GM03348 (cell line): ENCODE data around the gene PCDHA9.
"Not testable (repeated sequence)": the region's sequence is repeated elsewhere in the genome, so short reads cannot be mapped to it uniquely, and the experiment has no call there.

ENCODE experiments used
- DNase-seq: peaks from one replicate; pipeline ENCODE4 v3.0.0; 2012; ENCODE audit warnings: low spot score

The PCDHA9 gene

DNA sequence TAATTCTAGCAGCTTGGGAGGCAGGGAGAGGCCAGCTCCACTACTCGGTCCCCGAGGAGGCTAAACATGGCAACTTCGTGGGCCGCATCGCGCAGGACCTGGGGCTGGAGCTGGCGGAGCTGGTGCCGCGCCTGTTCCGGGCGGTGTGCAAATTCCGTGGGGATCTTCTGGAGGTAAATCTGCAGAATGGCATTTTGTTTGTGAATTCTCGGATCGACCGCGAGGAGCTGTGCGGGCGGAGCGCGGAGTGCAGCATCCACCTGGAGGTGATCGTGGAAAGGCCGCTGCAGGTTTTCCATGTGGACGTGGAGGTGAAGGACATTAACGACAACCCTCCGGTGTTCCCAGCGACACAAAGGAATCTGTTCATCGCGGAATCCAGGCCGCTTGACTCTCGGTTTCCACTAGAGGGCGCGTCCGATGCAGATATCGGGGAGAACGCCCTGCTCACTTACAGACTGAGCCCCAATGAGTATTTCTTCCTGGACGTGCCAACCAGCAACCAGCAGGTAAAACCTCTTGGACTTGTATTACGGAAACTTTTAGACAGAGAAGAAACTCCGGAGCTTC, 13.7 kb upstream of the PCDHA9 start:
- not testable (repeated sequence) for DNase-seq

- no peak for DNase-seq
These were observed 12.3 kb upstream of the PCDHA9 start for GRCh38 chr5:140835622-140836510.

- DNase-seq: no peak
These were observed 6.9 kb upstream of the PCDHA9 start, which contains the start of gene PCDHA8 for GRCh38 chr5:140840978-140841962. PCDHA8 (plus strand) TSS chr5:140841187; CDS start chr5:140841322, 135 bp downstream.

DNA sequence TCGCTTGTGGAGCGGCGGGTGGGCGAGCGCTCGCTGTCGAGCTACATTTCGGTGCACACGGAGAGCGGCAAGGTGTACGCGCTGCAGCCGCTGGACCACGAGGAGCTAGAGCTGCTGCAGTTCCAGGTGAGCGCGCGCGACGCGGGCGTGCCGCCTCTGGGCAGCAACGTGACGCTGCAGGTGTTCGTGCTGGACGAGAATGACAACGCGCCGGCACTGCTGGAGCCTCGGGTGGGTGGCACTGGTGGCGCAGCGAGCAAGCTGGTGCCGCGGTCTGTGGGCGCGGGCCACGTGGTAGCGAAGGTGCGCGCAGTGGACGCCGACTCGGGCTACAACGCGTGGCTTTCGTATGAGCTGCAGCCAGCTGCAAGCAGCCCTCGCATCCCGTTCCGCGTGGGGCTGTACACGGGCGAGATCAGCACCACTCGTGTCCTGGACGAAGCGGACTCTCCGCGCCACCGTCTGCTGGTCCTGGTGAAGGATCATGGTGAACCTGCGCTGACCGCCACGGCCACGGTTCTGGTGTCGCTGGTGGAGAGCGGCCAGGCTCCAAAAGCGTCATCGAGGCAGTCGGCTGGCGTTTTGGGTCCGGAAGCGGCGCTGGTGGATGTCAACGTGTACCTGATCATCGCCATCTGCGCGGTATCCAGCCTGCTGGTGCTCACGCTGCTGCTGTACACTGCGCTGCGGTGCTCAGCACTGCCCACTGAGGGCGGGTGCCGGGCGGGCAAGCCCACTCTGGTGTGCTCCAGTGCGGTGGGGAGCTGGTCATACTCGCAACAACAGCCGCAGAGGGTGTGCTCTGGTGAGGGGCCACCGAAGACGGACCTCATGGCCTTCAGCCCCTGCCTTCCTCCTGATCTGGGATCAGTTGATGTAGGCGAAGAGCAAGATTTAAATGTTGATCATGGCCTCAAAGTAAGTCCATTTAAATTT, 5.1 kb upstream of the PCDHA9 start:
- no peak for DNase-seq

GRCh38 chr5:140849831-140850634, 1.9 kb downstream of the PCDHA9 start:
- not testable (repeated sequence) for DNase-seq

GRCh38 chr5:140855772-140856674, 7.8 kb downstream of the PCDHA9 start, which contains the start of gene PCDHA10:
PCDHA10 (plus strand) TSS chr5:140855897; CDS start chr5:140856049, 152 bp downstream.
- DNase-seq: no peak

- DNase-seq: no peak
These were observed 9.2 kb downstream of the PCDHA9 start for GRCh38 chr5:140857177-140857986.

DNA sequence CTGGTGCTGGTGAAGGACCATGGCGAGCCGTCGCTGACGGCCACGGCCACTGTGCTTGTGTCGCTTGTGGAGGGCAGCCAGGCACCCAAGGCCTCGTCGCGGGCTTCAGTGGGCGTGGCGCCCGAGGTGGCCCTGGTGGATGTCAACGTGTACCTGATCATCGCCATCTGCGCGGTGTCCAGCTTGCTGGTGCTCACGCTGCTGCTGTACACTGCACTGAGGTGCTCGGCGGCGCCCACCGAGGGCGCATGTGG, 9.7 kb downstream of the PCDHA9 start:
- no peak for DNase-seq

GRCh38 chr5:140862441-140863295, 14.5 kb downstream of the PCDHA9 start:
- DNase-seq: no peak

DNA sequence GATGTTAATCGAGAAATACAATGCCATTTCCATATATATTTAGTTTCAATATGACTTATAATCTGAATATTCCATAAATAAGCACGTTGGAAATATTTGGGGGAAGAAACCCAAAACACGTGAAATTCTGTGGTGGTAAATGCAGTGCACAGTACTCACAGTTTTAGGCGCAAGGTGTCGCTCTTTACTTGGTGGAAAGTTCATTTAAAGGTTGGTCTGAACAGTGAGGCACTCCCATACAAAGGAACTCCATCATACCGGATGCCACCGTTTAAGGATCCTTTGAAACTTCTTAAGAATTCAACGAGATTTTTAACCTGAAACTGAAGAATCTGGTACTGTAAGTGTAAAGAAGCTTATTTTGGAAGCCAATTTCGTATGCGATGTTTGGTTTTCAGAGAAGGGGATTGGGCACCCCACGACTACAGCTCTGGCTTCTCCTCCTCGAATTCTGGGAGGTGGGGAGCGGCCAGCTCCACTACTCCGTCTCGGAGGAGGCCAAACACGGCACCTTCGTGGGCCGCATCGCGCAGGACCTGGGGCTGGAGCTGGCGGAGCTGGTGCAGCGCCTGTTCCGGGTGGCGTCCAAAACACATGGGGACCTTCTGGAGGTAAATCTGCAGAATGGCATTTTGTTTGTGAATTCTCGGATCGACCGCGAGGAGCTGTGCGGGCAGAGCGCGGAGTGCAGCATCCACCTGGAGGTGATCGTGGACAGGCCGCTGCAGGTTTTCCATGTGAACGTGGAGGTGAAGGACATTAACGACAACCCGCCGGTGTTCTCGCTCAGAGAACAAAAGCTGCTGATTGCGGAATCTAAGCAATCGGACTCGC, 20.8 kb downstream of the PCDHA9 start, which contains the start of gene PCDHA11:
TSS of gene PCDHA11 (plus strand) at position 237 of the 834 bp plus-strand sequence. CDS start at position 384, 147 bp downstream.
- DNase-seq: no peak

- no peak for DNase-seq
These were observed 21.3 kb downstream of the PCDHA9 start for GRCh38 chr5:140869555-140869886.

GRCh38 chr5:140870221-140871201, 22.3 kb downstream of the PCDHA9 start:
- DNase-seq: no peak

- no peak for DNase-seq
These were observed 27.2 kb downstream of the PCDHA9 start, which contains the start of gene PCDHA12 for GRCh38 chr5:140875085-140876065. PCDHA12 (plus strand) TSS chr5:140875308; CDS start chr5:140875473, 165 bp downstream.
